Gastroesophageal sphincter (tissue), 3 donors: ENCODE measurements around the gene PRPSAP1.

ENCODE experiments used
- POLR2A ChIP-seq, 2 donors: fragments of 450-650 bp; IDR thresholded peaks; one replicate each; pipeline ENCODE4 v1.6.1; 2017; ENCODE audit warnings: antibody characterized with exemption in 2 of 2, mild to moderate bottlenecking in 2 of 2, moderate library complexity in 1 of 2
- POLR2AphosphoS5 ChIP-seq: sonication (generic); formaldehyde crosslinking; IDR thresholded peaks from one replicate; pipeline ENCODE4 v1.6.1; 2017; ENCODE audit warnings: antibody characterized with exemption
- TF ChIP-seq, protein P1 (sequence below), 4 experiments: fragments of 200-600 bp in 2 of 4; fragments of 450-650 bp in 2 of 4; sonication (generic) in 1 of 4; IDR thresholded peaks; one replicate each; pipeline ENCODE4 v1.5.1; 2017 to 2019; ENCODE audit warnings: antibody characterized with exemption in 4 of 4, mild to moderate bottlenecking in 2 of 4, moderate library complexity in 2 of 4

GRCh38 chr17:76369804-76370203 lies 16.1 kb upstream of the PRPSAP1 start:
- TF ChIP-seq, protein P1, sequence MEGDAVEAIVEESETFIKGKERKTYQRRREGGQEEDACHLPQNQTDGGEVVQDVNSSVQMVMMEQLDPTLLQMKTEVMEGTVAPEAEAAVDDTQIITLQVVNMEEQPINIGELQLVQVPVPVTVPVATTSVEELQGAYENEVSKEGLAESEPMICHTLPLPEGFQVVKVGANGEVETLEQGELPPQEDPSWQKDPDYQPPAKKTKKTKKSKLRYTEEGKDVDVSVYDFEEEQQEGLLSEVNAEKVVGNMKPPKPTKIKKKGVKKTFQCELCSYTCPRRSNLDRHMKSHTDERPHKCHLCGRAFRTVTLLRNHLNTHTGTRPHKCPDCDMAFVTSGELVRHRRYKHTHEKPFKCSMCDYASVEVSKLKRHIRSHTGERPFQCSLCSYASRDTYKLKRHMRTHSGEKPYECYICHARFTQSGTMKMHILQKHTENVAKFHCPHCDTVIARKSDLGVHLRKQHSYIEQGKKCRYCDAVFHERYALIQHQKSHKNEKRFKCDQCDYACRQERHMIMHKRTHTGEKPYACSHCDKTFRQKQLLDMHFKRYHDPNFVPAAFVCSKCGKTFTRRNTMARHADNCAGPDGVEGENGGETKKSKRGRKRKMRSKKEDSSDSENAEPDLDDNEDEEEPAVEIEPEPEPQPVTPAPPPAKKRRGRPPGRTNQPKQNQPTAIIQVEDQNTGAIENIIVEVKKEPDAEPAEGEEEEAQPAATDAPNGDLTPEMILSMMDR (IDR thresholded peaks at IDR 0.05) = no peak
- TF ChIP-seq POLR2AphosphoS5 (no peak), POLR2A (IDR thresholded peaks at IDR 0.05) (no peak)
